Body of pancreas (tissue), 4 donors: ENCODE data around the gene IFNL1.

ENCODE experiments used
- CTCF ChIP-seq, 7 experiments: fragments of 450-650 bp in 4 of 7; fragments of 200-600 bp in 3 of 7; sonication (generic) in 3 of 7; IDR thresholded peaks; one replicate each; pipeline ENCODE4 v1.5.1; 2016 to 2019; ENCODE audit warnings: antibody characterized with exemption in 7 of 7
- POLR2A ChIP-seq, 3 donors: fragments of 450-650 bp; IDR thresholded peaks; one replicate each; pipeline ENCODE4 v1.6.1; 2016; ENCODE audit warnings: antibody characterized with exemption in 3 of 3, mild to moderate bottlenecking in 2 of 3

GRCh38 chr19:39333507-39333906, 37.3 kb downstream of the IFNL1 start:
- TF ChIP-seq CTCF (IDR thresholded peaks at IDR 0.05) (no peak), POLR2A (IDR thresholded peaks at IDR 0.05) (no peak)
